K562 (cell line): ENCODE measurements around the gene UTP15. TPM values are rescaled to one million over a fixed set of nuclear protein-coding genes. Genes with fewer than 3 reads are reported as not detected.

Source experiments
- ATAC-seq: fragments of 200-7000 bp; cut with Tn5 transposase; 3 replicates; pipeline ENCODE4 v1.9.1; 2020; ENCODE audit warnings: moderate library complexity
- BruUV-seq: library from RNA; stranded (reverse); fragments of 400-500 nt; replicated peaks from 2 replicates; lab custom pipeline; 2021; lab: Mats Ljungman, UMichigan
- CTCF ChIA-PET: fragments of 300-600 bp; formaldehyde crosslinking; extraction: SDS; loops from one replicate; lab custom pipeline; 2021; ENCODE audit warnings: low intra/inter-chr PET ratio; lab: Yijun Ruan, JAX
- POLR2A ChIA-PET: fragments of 300-600, 350-650 bp; sonication (Branson Sonifier 250); formaldehyde crosslinking; extraction: SDS; loops from one replicate; lab custom pipeline; 2021; ENCODE audit warnings: antibody characterized with exemption, inconsistent platforms; lab: Yijun Ruan, JAX
- DNase-seq, 4 experiments: peaks; one replicate each; pipeline versions ENCODE4 v3.0.0 to v3.0.0-alpha.2; 2011 to 2018; ENCODE audit warnings: low spot score in 3 of 4, mixed read lengths in 3 of 4; ENCODE audit errors: extremely low read depth in 1 of 4
- FAIRE-seq: peaks from 2 replicates; lab custom pipeline; 2011; peaks lifted over from hg19 to GRCh38; lab: Jason Lieb, UNC
- H2AFZ ChIP-seq: 2 replicates; pipeline ENCODE4 v1.6.0; 2011; ENCODE audit warnings: low read depth, low read length, control low read depth, inconsistent platforms
- H3K27ac ChIP-seq: fragments of 200-600 bp; 3 replicates; pipeline ENCODE4 v1.8.0; 2011; ENCODE audit warnings: low read depth, mild to moderate bottlenecking, control low read depth, inconsistent platforms, low read length, moderate library complexity, mixed read lengths; ENCODE audit errors: extremely low read depth
- H3K27me3 ChIP-seq, 2 experiments: fragments of 300-600 bp in 1 of 2; 2 replicates in 1 of 2; 3 replicates in 1 of 2; pipeline versions ENCODE4 v1.6.0 to v1.8.0; 2011; ENCODE audit warnings: inconsistent platforms in 2 of 2, low read length in 2 of 2, mild to moderate bottlenecking in 1 of 2, mixed read lengths in 1 of 2, moderate library complexity in 1 of 2; ENCODE audit not compliant: control insufficient read depth in 2 of 2, insufficient read depth in 2 of 2
- H3K36me3 ChIP-seq: fragments of 300-600 bp; 3 replicates; pipeline ENCODE4 v1.8.0; 2011; ENCODE audit warnings: mild to moderate bottlenecking, low read length, inconsistent platforms; ENCODE audit not compliant: control insufficient read depth, insufficient read depth
- H3K4me1 ChIP-seq, 2 experiments: fragments of 200-600 bp in 1 of 2; replicated peaks in 1 of 2; 2 replicates in 1 of 2; 3 replicates in 1 of 2; pipeline versions ENCODE4 v1.5.1 to v1.8.0; 2011; ENCODE audit warnings: inconsistent platforms in 2 of 2, low read length in 2 of 2, mild to moderate bottlenecking in 1 of 2, mixed read lengths in 1 of 2, moderate library complexity in 1 of 2; ENCODE audit not compliant: control insufficient read depth in 2 of 2, insufficient read depth in 2 of 2
- H3K4me2 ChIP-seq: 2 replicates; pipeline ENCODE4 v1.6.1; 2011; ENCODE audit warnings: low read length, control low read depth, inconsistent platforms, mixed read lengths; ENCODE audit not compliant: insufficient read depth
- H3K4me3 ChIP-seq: fragments of 200-600 bp; sonication (generic), shearing (Covaris generic); 2 replicates; pipeline ENCODE4 v1.5.1; 2016; ENCODE audit warnings: control low read depth, inconsistent platforms
- H3K79me2 ChIP-seq: fragments of 200-600 bp; 3 replicates; pipeline ENCODE4 v1.8.0; 2011; ENCODE audit warnings: low read length, inconsistent platforms; ENCODE audit not compliant: control insufficient read depth, insufficient read depth
- H3K9ac ChIP-seq, 2 experiments: 2 replicates each; pipeline versions ENCODE4 v1.6.0 to v1.6.1; 2011; ENCODE audit warnings: low read depth in 2 of 2, low read length in 2 of 2, control low read depth in 1 of 2, inconsistent platforms in 1 of 2, mild to moderate bottlenecking in 1 of 2, mixed read lengths in 1 of 2; ENCODE audit not compliant: insufficient read depth in 1 of 2
- H3K9me1 ChIP-seq: one replicate; pipeline ENCODE4 v1.6.0; 2011; ENCODE audit warnings: inconsistent platforms, mild to moderate bottlenecking, low read length, moderate library complexity; ENCODE audit not compliant: control insufficient read depth, insufficient read depth
- H3K9me3 ChIP-seq: replicated peaks from 2 replicates; pipeline ENCODE4 v1.5.1; 2011; ENCODE audit warnings: low read depth, low read length, inconsistent platforms; ENCODE audit not compliant: control insufficient read depth, insufficient read depth
- H4K20me1 ChIP-seq: replicated peaks from 2 replicates; pipeline ENCODE4 v1.6.1; 2011; ENCODE audit warnings: low read length, inconsistent platforms, mixed read lengths; ENCODE audit not compliant: control insufficient read depth, insufficient read depth
- CEBPZ ChIP-seq: fragments of 150-350 bp; IDR thresholded peaks from 2 replicates; pipeline ENCODE4 v1.6.1; 2014; ENCODE audit warnings: low read depth, mild to moderate bottlenecking, low read length, borderline replicate concordance
- CREB1 ChIP-seq, 2 experiments: sonication (generic) in 1 of 2; formaldehyde crosslinking in 1 of 2; IDR thresholded peaks; 2 replicates each; pipeline versions ENCODE4 v1.6.1 to v1.8.0; 2012 to 2022; ENCODE audit warnings: inconsistent platforms in 1 of 2, mild to moderate bottlenecking in 1 of 2, missing genetic modification reagents in 1 of 2, moderate library complexity in 1 of 2
- DPF2 ChIP-seq: fragments of 450-650 bp; IDR thresholded peaks from 2 replicates; pipeline ENCODE4 v1.6.1; 2016
- E2F1 ChIP-seq: sonication (generic); formaldehyde crosslinking; IDR thresholded peaks from 2 replicates; pipeline ENCODE4 v1.8.1; 2023; ENCODE audit warnings: mild to moderate bottlenecking, missing genetic modification reagents, moderate library complexity
- HMGXB4 ChIP-seq: sonication (generic); formaldehyde crosslinking; IDR thresholded peaks from 2 replicates; pipeline ENCODE4 v1.8.1; 2023; ENCODE audit warnings: mild to moderate bottlenecking, missing genetic modification reagents
- HNRNPUL1 ChIP-seq: fragments of 200-400 bp; formaldehyde crosslinking; IDR thresholded peaks from 2 replicates; pipeline ENCODE4 v1.6.1; 2017; ENCODE audit warnings: low read length
- HOXB6 ChIP-seq: fragments of 250-450 bp; sonication (Bioruptor Pico); IDR thresholded peaks from 2 replicates; pipeline ENCODE4 v1.5.1; 2022; ENCODE audit warnings: mild to moderate bottlenecking, borderline replicate concordance
- LARP7 ChIP-seq: fragments of 450-650 bp; IDR thresholded peaks from 2 replicates; pipeline ENCODE4 v1.6.1; 2016
- SMARCE1 ChIP-seq: fragments of 450-650 bp; IDR thresholded peaks from 2 replicates; pipeline ENCODE4 v1.7.1; 2016; ENCODE audit warnings: mild to moderate bottlenecking
- TGIF2 ChIP-seq: sonication (generic); formaldehyde crosslinking; IDR thresholded peaks from 2 replicates; pipeline ENCODE4 v1.8.1; 2022; ENCODE audit warnings: mild to moderate bottlenecking, missing genetic modification reagents, moderate library complexity
- ZNF165 ChIP-seq: fragments of 250-450 bp; sonication (Bioruptor Pico); IDR thresholded peaks from 2 replicates; pipeline ENCODE4 v1.4.0; 2020; ENCODE audit warnings: borderline replicate concordance
- ZNF431 ChIP-seq: sonication (generic); formaldehyde crosslinking; IDR thresholded peaks from 2 replicates; pipeline ENCODE4 v1.8.0; 2022; ENCODE audit warnings: mild to moderate bottlenecking, missing genetic modification reagents
- ZNF551 ChIP-seq: fragments of 250-450 bp; sonication (Bioruptor Pico); IDR thresholded peaks from 2 replicates; pipeline ENCODE4 v1.5.0; 2021; ENCODE audit warnings: mild to moderate bottlenecking, moderate library complexity
- in situ Hi-C: fragments of 300-500 bp; cut with MboI; formaldehyde crosslinking; loops from 4 replicates; pipeline ENCODE4 v1.15.0; 2018; ENCODE audit warnings: inconsistent platforms, mixed read lengths
- intact Hi-C: fragments of 100-400 bp; cut with micrococcal nuclease; formaldehyde crosslinking; loops from 2 replicates; pipeline ENCODE4 v1.14.2; 2022
- polyA plus RNA-seq, 8 experiments: library from polyadenylated mRNA; depleted of rRNA in 4 of 8; stranded (reverse) in 5 of 8; unstranded in 3 of 8; fragments of >200 nt; fragmentation: Nextera tagmentation in 2 of 8; fragmentation: Illumina TruSeq in 1 of 8; extraction: Ambion mirVana in 2 of 8; extraction: Trizol in 1 of 8; gene quantifications; 2 replicates each; pipeline versions ENCODE4 v1.2.1 to v1.2.3, GENCODE V29; 2011 to 2014; ENCODE audit warnings: inconsistent platforms in 1 of 8, missing spikeins in 1 of 8
- total RNA-seq, 7 experiments: library from RNA; depleted of rRNA in 6 of 7; stranded (reverse); fragments of >200 nt in 6 of 7; fragmentation: Illumina TruSeq in 2 of 7; extraction: Trizol in 2 of 7; gene quantifications; 2 replicates each; pipeline versions ENCODE4 v1.2.1 to v1.2.3, GENCODE V29; 2011 to 2021; ENCODE audit warnings: low replicate concordance in 1 of 7

UTP15 gene
- total and polyA plus RNA-seq, 9 of the 15 experiments (the other 6 are each of a cell fraction or from before 2014, with no cell fraction given), result 28.1 to 49.3 (median 37.0) TPM

- FAIRE-seq, result peak; percentile 32
- POLR2A ChIA-PET, result no interaction called here
- in situ Hi-C loops (no loop called here), intact Hi-C loops (no loop called here)
- BruUV-seq, result no TSS peak
- H3K9ac ChIP-seq, result no peak overlapping the region
- H3K36me3 ChIP-seq, result peaks cover 18% of the 10 kb centered on the region; the same call in 1 of the 3 replicates
- no peak overlapping the region for H3K27ac ChIP-seq
- no peaks in the 10 kb centered on the region for H3K27me3 ChIP-seq
- CTCF ChIA-PET, result no interaction called here
- no peaks in the 10 kb centered on the region for H4K20me1 ChIP-seq
- no peak overlapping the region for H2AFZ ChIP-seq
- no peak for DNase-seq
- no peaks in the 10 kb centered on the region; a peak in 1 of 5 replicates for H3K4me1 ChIP-seq
- no peak overlapping the region for H3K4me2 ChIP-seq
- H3K4me3 ChIP-seq, result no peak overlapping the region
- no peaks in the 10 kb centered on the region for H3K9me1 ChIP-seq
- no peaks in the 10 kb centered on the region for H3K9me3 ChIP-seq
- H3K79me2 ChIP-seq, result no peaks in the 10 kb centered on the region
- ATAC-seq, result no peak
- TF ChIP-seq ZNF165 (CRISPR knock-in tag) (no peak), ZNF431 (CRISPR knock-in tag) (no peak), SMARCE1 (no peak), HOXB6 (CRISPR knock-in tag) (no peak), E2F1 (CRISPR knock-in tag) (no peak), HNRNPUL1 (no peak), HMGXB4 (no peak), TGIF2 (CRISPR knock-in tag) (no peak), ZNF551 (CRISPR knock-in tag) (no peak), CEBPZ (no peak), CREB1 (IDR thresholded peaks at IDR 0.05) (no peak), CREB1 (CRISPR knock-in tag; IDR thresholded peaks at IDR 0.05) (no peak), LARP7 (no peak), DPF2 (no peak)
Observed at GRCh38 chr5:73552642-73553041, 12.9 kb upstream of the UTP15 start.
